Mesenchymal stem cell (in vitro differentiated cells and primary cell): Measurements from ENCODE around the gene OR4E2.
"Not testable (repeated sequence)": the region's sequence is repeated elsewhere in the genome, so short reads cannot be mapped to it uniquely, and the experiment has no call there.

ENCODE experiments used
- DNase-seq: peaks from one replicate; pipeline ENCODE4 v3.0.0-alpha.2; 2013
- H2AFZ ChIP-seq: one replicate; pipeline ENCODE4 v1.6.1; 2013; ENCODE audit warnings: low read depth, mild to moderate bottlenecking, control low read depth, inconsistent platforms, low read length, moderate library complexity
- H2AK5ac ChIP-seq: 2 replicates; pipeline ENCODE4 v1.6.1; 2013; ENCODE audit warnings: low read length, moderate library complexity, mild to moderate bottlenecking, inconsistent platforms; ENCODE audit not compliant: severe bottlenecking
- H2BK120ac ChIP-seq: one replicate; pipeline ENCODE4 v1.6.1; 2013; ENCODE audit warnings: low read depth, mild to moderate bottlenecking, inconsistent platforms, low read length, moderate library complexity
- H2BK12ac ChIP-seq, 2 experiments: one replicate each; pipeline ENCODE4 v1.6.1; 2013; ENCODE audit warnings: inconsistent platforms in 2 of 2, low read length in 2 of 2, mild to moderate bottlenecking in 2 of 2, moderate library complexity in 2 of 2, control low read depth in 1 of 2
- H2BK15ac ChIP-seq: one replicate; pipeline ENCODE4 v1.6.1; 2013; ENCODE audit warnings: mild to moderate bottlenecking, low read depth, inconsistent platforms; ENCODE audit not compliant: poor library complexity, severe bottlenecking
- H2BK5ac ChIP-seq: 2 replicates; pipeline ENCODE4 v1.6.1; 2013; ENCODE audit warnings: low read depth, mild to moderate bottlenecking, low read length, control low read depth, inconsistent platforms; ENCODE audit not compliant: poor library complexity, severe bottlenecking
- H3K14ac ChIP-seq, 2 experiments: one replicate each; pipeline ENCODE4 v1.6.1; 2013; ENCODE audit warnings: inconsistent platforms in 2 of 2, low read length in 2 of 2, control low read depth in 1 of 2, mild to moderate bottlenecking in 1 of 2, moderate library complexity in 1 of 2
- H3K18ac ChIP-seq, 2 experiments: one replicate each; pipeline ENCODE4 v1.6.1; 2013; ENCODE audit warnings: inconsistent platforms in 2 of 2, low read length in 2 of 2, control low read depth in 1 of 2, low read depth in 1 of 2, mild to moderate bottlenecking in 1 of 2
- H3K23ac ChIP-seq, 2 experiments: one replicate each; pipeline ENCODE4 v1.6.1; 2013; ENCODE audit warnings: inconsistent platforms in 2 of 2, low read length in 2 of 2, mild to moderate bottlenecking in 2 of 2, moderate library complexity in 2 of 2, control low read depth in 1 of 2
- H3K27ac ChIP-seq: 2 replicates; pipeline ENCODE4 v1.5.1; 2013; ENCODE audit warnings: mild to moderate bottlenecking, moderate library complexity, low read length, control low read depth, inconsistent platforms; ENCODE audit not compliant: poor library complexity, severe bottlenecking
- H3K27me3 ChIP-seq, 2 experiments: 2 replicates each; pipeline versions ENCODE4 v1.6.1 to v1.7.0; 2013; ENCODE audit warnings: low read length in 2 of 2, mild to moderate bottlenecking in 2 of 2, moderate library complexity in 2 of 2, control low read depth in 1 of 2, inconsistent platforms in 1 of 2; ENCODE audit not compliant: control insufficient read depth in 1 of 2, insufficient read depth in 1 of 2
- H3K36me3 ChIP-seq, 2 experiments: 2 replicates each; pipeline versions ENCODE4 v1.6.1 to v1.7.0; 2013; ENCODE audit warnings: low read length in 2 of 2, control low read depth in 1 of 2, inconsistent platforms in 1 of 2, low read depth in 1 of 2, mild to moderate bottlenecking in 1 of 2; ENCODE audit not compliant: insufficient read depth in 2 of 2, control insufficient read depth in 1 of 2
- H3K4ac ChIP-seq, 2 experiments: one replicate each; pipeline ENCODE4 v1.6.1; 2013; ENCODE audit warnings: inconsistent platforms in 2 of 2, low read length in 2 of 2, mild to moderate bottlenecking in 2 of 2, moderate library complexity in 2 of 2, control low read depth in 1 of 2, low read depth in 1 of 2
- H3K4me1 ChIP-seq: 2 replicates; pipeline ENCODE4 v1.6.1; 2013; ENCODE audit warnings: low read depth, low read length, control low read depth; ENCODE audit not compliant: control insufficient read depth, insufficient read depth
- H3K4me2 ChIP-seq: 2 replicates; pipeline ENCODE4 v1.6.1; 2013; ENCODE audit warnings: low read length, mild to moderate bottlenecking, inconsistent platforms; ENCODE audit not compliant: poor library complexity, severe bottlenecking
- H3K4me3 ChIP-seq, 2 experiments: 2 replicates each; pipeline versions ENCODE4 v1.5.1 to v1.7.0; 2013; ENCODE audit warnings: low read length in 2 of 2, mild to moderate bottlenecking in 2 of 2, control low read depth in 1 of 2, low read depth in 1 of 2; ENCODE audit not compliant: insufficient read depth in 1 of 2
- H3K79me1 ChIP-seq: replicated peaks from 2 replicates; pipeline ENCODE4 v1.6.1; 2013; ENCODE audit warnings: mild to moderate bottlenecking, control low read depth, low read length, inconsistent platforms; ENCODE audit not compliant: poor library complexity, severe bottlenecking
- H3K9ac ChIP-seq: 2 replicates; pipeline ENCODE4 v1.7.0; 2013; ENCODE audit warnings: mild to moderate bottlenecking, low read length, moderate library complexity
- H3K9me3 ChIP-seq: 2 replicates; pipeline ENCODE4 v1.7.0; 2013; ENCODE audit warnings: mild to moderate bottlenecking, low read length; ENCODE audit not compliant: control insufficient read depth
- H4K8ac ChIP-seq: one replicate; pipeline ENCODE4 v1.6.1; 2013; ENCODE audit warnings: inconsistent platforms, mild to moderate bottlenecking, low read length, moderate library complexity
- H4K91ac ChIP-seq: one replicate; pipeline ENCODE4 v1.6.1; 2013; ENCODE audit warnings: mild to moderate bottlenecking, low read length, inconsistent platforms
- WGBS: methylation state at CpG from one replicate; pipeline ENCODE4 v1.1.7; 2013; ENCODE audit warnings: mixed read lengths; 5-methylcytosine and 5-hydroxymethylcytosine counted together

Gene OR4E2

DNA sequence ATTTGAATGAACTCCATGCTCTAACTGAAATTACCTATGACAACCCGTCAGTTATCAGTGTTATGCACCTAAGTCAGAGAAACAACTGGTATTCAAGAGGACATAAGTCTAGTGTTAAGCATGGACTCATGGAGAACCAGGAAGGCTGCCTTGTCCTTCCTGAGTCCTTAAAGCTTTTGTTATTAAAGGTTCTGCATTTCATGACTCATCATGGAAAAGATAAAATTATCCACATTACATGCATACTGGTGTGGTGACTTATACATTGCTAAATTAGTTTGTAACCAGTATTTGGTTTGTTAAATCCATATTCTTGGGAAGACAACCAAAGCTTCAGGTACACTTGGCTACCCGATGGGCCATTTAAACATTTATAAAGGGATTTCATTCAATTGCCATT lies 26.4 kb downstream of the OR4E2 start:
- H4K8ac ChIP-seq, result no peak overlapping the region
- no peak overlapping the region for H2AFZ ChIP-seq
- H3K4me1 ChIP-seq, result no peaks in the 10 kb centered on the region
- no peak overlapping the region for H2BK120ac ChIP-seq
- no peak overlapping the region for H2BK5ac ChIP-seq
- no peak overlapping the region for H4K91ac ChIP-seq
- no peaks in the 10 kb centered on the region for H3K27me3 ChIP-seq
- 50% methylated on average over 1 of the region's 2 CpGs for WGBS
- no peak overlapping the region for H2BK12ac ChIP-seq
- DNase-seq, result peak; percentile 56
- no peak overlapping the region for H3K23ac ChIP-seq
- no peak overlapping the region for H3K4me3 ChIP-seq
- no peak overlapping the region for H3K18ac ChIP-seq
- no peak overlapping the region for H3K9ac ChIP-seq
- no peak overlapping the region for H3K14ac ChIP-seq
- no peak overlapping the region for H3K4ac ChIP-seq
- no peak overlapping the region for H2BK15ac ChIP-seq
- H3K79me1 ChIP-seq, result no peaks in the 10 kb centered on the region
- H3K9me3 ChIP-seq, result peaks cover 3% of the 10 kb centered on the region
- H3K4me2 ChIP-seq, result no peak overlapping the region
- peak overlapping the region; percentile 26 for H3K27ac ChIP-seq
- H2AK5ac ChIP-seq, result no peak overlapping the region
- no peaks in the 10 kb centered on the region for H3K36me3 ChIP-seq

DNA sequence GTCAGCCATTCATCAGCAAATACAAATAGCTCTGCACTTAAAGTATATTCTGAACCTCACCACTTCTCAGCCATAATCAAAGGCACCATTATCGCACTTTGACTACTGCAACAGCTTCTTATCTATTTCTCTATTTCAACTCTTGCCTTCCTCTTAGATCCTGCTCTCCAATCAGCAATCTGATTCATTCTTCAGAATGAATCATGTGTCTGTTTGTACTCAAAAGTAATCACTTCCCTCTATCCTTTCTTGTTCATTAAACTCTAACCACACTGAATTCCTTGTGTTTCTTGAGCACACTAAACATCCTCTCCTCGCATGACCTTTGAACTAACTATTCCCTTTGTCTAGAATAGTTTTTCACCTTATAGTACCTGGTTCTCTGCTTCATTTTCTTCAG lies 32.8 kb downstream of the OR4E2 start:
- Histone ChIP-seq H2AFZ (no peak overlapping the region), H3K27me3 (no peaks in the 10 kb centered on the region), H3K18ac (no peak overlapping the region), H4K91ac (no peak overlapping the region), H3K27ac (no peak overlapping the region), H3K36me3 (no peaks in the 10 kb centered on the region), H2BK120ac (no peak overlapping the region), H3K79me1 (no peaks in the 10 kb centered on the region), H3K9me3 (peaks cover 5% of the 10 kb centered on the region), H3K14ac (no peak overlapping the region), H2BK12ac (no peak overlapping the region), H3K4ac (no peak overlapping the region), H3K4me1 (no peaks in the 10 kb centered on the region), H3K4me3 (no peak overlapping the region), H3K9ac (no peak overlapping the region), H3K23ac (no peak overlapping the region), H3K4me2 (no peak overlapping the region), H2BK15ac (no peak overlapping the region), H2AK5ac (no peak overlapping the region), H4K8ac (no peak overlapping the region), H2BK5ac (no peak overlapping the region)
- 62% methylated on average over 2 of the region's 2 CpGs for WGBS
- no peak for DNase-seq

DNA sequence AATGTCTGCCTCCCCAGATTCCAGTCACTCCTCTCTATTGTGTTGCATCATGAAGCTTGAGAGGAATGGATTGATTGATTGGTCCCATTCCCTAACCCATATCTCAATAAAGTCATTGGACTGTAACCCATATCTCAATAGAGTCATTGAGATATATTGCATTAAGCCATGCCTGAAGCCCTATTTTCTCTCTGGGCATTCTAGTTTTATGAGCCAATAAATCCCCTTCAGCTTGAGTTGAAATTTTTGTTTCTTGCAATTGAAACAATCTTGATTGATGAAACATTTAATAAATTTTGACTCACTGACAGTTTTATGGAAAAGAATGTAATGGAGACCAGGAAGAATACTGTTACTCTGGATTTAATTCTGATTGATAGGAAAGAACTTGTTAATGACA lies 40.8 kb downstream of the OR4E2 start:
- Histone ChIP-seq H3K23ac (no peak overlapping the region), H3K9me3 (no peaks in the 10 kb centered on the region), H3K14ac (no peak overlapping the region), H2BK120ac (no peak overlapping the region), H3K27ac (no peak overlapping the region), H2AFZ (no peak overlapping the region), H3K18ac (no peak overlapping the region), H3K9ac (no peak overlapping the region), H2BK12ac (no peak overlapping the region), H3K79me1 (no peaks in the 10 kb centered on the region), H3K4me2 (no peak overlapping the region), H3K4me3 (no peak overlapping the region), H3K4me1 (no peaks in the 10 kb centered on the region), H2BK15ac (no peak overlapping the region), H3K36me3 (no peaks in the 10 kb centered on the region), H2AK5ac (no peak overlapping the region), H4K91ac (no peak overlapping the region), H3K27me3 (no peaks in the 10 kb centered on the region), H4K8ac (no peak overlapping the region), H2BK5ac (no peak overlapping the region), H3K4ac (no peak overlapping the region)
- DNase-seq, result no peak

DNA sequence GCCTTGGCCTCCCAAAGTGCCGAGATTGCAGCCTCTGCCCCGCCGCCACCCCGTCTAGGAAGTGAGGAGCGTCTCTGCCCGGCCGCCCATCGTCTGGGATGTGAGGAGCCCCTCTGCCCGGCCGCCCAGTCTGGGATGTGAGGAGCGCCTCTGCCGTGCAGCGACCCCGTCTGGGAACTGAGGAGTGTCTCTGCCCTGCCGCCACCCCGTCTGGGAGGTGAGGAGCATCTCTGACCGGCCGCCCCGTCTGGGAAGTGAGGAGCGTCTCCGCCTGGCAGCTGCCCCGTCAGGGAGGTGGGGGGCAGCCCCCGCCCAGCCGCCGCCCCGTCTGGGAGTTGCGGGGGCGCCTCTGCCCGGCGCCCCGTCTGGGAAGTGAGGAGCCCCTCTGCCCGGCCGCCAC lies 44.0 kb downstream of the OR4E2 start:
- not testable (repeated sequence) for H3K36me3 ChIP-seq, H3K9ac ChIP-seq, H3K4me1 ChIP-seq, H2BK5ac ChIP-seq, H3K14ac ChIP-seq, H3K27ac ChIP-seq, H3K4me3 ChIP-seq, H3K23ac ChIP-seq, H2BK15ac ChIP-seq, H4K91ac ChIP-seq, H2AFZ ChIP-seq, H2AK5ac ChIP-seq, H3K4ac ChIP-seq, DNase-seq, H3K18ac ChIP-seq, H4K8ac ChIP-seq, H2BK120ac ChIP-seq, H3K27me3 ChIP-seq, H3K4me2 ChIP-seq, H2BK12ac ChIP-seq, H3K79me1 ChIP-seq, H3K9me3 ChIP-seq
- WGBS, result 91% methylated on average over 33 of the region's 33 CpGs
